Fibroblast of skin of left quadriceps (primary cell): ENCODE results near the gene RNF149.
A peak's percentile ranks its signal among the peaks of the same experiment; 100 is the strongest.

Source experiments
- DNase-seq, 2 experiments: peaks; one replicate each; pipeline ENCODE4 v3.0.0-alpha.2; 2013; ENCODE audit warnings: low read depth in 2 of 2

The RNF149 gene

GRCh38 chr2:101295895-101296294 lies 12.6 kb downstream of the RNF149 start:
- DNase-seq, result peak in 1 of 2 experiments; percentile 15

- no peak for DNase-seq
Measured at GRCh38 chr2:101294861-101295260, 13.6 kb downstream of the RNF149 start.

GRCh38 chr2:101293544-101293943 lies 15.0 kb downstream of the RNF149 start:
- DNase-seq, result no peak

- no peak for DNase-seq
Measured at GRCh38 chr2:101291973-101292372, 16.5 kb downstream of the RNF149 start.

- no peak for DNase-seq
Measured at GRCh38 chr2:101290711-101291110, 17.8 kb downstream of the RNF149 start.

- no peak for DNase-seq
Measured at GRCh38 chr2:101287303-101287702, 21.2 kb downstream of the RNF149 start.

- no peak for DNase-seq
Measured at GRCh38 chr2:101286684-101287083, 21.8 kb downstream of the RNF149 start.

GRCh38 chr2:101282980-101283379 lies 25.5 kb downstream of the RNF149 start:
- DNase-seq, result no peak

- DNase-seq, result no peak
Measured at GRCh38 chr2:101281482-101281881, 27.0 kb downstream of the RNF149 start.

- no peak for DNase-seq
Measured at GRCh38 chr2:101278925-101279324, 29.6 kb downstream of the RNF149 start.

GRCh38 chr2:101277111-101277510 lies 31.4 kb downstream of the RNF149 start:
- DNase-seq, result no peak

GRCh38 chr2:101274142-101274541 lies 34.4 kb downstream of the RNF149 start:
- DNase-seq, result no peak

GRCh38 chr2:101273056-101273455 lies 35.4 kb downstream of the RNF149 start:
- DNase-seq, result no peak

- DNase-seq, result no peak
Measured at GRCh38 chr2:101272045-101272784, 36.3 kb downstream of the RNF149 start.

- DNase-seq, result no peak
Measured at GRCh38 chr2:101270700-101271259, 37.7 kb downstream of the RNF149 start.

- no peak for DNase-seq
Measured at GRCh38 chr2:101267671-101268656, 40.5 kb downstream of the RNF149 start.

GRCh38 chr2:101265893-101266499 lies 42.5 kb downstream of the RNF149 start:
- no peak for DNase-seq

GRCh38 chr2:101264360-101264939 lies 44.1 kb downstream of the RNF149 start:
- no peak for DNase-seq

GRCh38 chr2:101263377-101263800 lies 45.1 kb downstream of the RNF149 start:
- DNase-seq, result no peak

- DNase-seq, result no peak
Measured at GRCh38 chr2:101262142-101262541, 46.4 kb downstream of the RNF149 start.

GRCh38 chr2:101258804-101259203 lies 49.7 kb downstream of the RNF149 start:
- DNase-seq, result no peak

- no peak for DNase-seq
Measured at GRCh38 chr2:101256316-101256715, 52.2 kb downstream of the RNF149 start.
